GM21447 (cell line): ENCODE results near the gene SHROOM3.

ENCODE experiments used
- ATAC-seq: cut with Tn5 transposase; IDR thresholded peaks from one replicate; pipeline ENCODE4 v1.9.1; 2021; ENCODE audit not compliant: unreplicated experiment

The SHROOM3 gene

DNA sequence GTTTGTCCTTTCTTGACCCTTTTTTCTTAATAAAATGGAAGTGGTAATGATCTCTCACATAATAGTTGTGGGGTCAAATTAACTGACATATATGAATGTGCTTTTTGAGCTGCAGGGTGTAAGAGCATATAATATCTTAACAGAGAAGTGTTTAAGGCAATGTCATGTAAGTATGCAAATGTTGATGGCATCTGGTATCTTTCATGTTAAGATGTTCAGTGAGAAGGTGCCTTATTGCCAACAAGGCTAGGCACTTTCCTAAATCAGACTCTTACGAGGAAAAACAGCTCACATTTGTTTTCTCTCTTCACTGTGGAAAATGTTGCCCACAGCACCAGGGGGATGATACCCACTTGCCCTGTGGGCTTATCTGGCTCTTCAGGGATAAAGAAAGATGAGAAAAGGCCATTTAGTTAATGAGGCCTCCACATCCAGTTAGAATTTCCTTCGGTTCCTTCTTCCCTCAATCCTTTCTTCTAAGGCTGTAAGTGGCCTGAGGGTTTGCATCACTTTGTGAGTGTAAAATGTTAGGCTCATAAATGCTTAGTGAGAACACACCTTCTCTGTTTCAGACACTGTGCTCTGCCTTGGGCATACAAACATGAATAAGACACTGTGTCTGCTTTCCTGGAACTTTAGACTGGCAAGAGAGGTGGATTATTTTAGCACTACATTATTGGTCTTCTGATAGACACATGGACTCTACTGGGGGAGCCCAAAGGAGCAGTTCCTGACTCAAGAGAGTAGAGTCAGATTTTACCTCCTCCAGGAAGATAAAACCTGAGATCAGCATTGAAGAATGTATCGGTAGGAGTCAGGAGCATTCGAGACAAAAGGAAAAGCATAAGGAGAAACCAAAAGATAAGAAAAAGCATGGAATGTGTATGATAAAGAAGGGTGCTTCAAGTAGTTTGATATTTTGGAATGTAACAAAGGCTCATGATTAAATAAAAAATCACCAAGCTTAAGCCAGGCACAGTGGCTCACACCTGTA is 327.4 kb downstream of the SHROOM3 start:
- ATAC-seq: no peak

DNA sequence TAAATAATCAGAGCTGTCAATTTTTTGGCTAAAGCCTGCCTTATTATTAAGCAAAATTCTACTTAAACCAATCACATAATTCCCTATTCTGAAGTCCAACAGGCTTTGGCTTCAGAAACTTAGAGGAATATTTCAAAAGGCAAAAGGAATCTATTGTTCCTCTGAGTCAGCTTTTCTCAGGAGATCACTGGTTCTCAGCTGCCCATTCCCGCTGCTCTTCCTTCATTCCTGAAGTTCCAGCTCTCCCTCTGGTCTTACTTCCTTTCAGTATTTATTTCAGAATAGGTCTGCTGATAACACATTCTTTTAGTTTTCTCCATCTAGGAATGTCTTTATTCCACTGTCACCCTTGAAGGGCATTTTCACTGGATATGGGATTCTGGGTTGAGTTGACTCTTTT is 329.2 kb downstream of the SHROOM3 start:
- ATAC-seq: no peak

DNA sequence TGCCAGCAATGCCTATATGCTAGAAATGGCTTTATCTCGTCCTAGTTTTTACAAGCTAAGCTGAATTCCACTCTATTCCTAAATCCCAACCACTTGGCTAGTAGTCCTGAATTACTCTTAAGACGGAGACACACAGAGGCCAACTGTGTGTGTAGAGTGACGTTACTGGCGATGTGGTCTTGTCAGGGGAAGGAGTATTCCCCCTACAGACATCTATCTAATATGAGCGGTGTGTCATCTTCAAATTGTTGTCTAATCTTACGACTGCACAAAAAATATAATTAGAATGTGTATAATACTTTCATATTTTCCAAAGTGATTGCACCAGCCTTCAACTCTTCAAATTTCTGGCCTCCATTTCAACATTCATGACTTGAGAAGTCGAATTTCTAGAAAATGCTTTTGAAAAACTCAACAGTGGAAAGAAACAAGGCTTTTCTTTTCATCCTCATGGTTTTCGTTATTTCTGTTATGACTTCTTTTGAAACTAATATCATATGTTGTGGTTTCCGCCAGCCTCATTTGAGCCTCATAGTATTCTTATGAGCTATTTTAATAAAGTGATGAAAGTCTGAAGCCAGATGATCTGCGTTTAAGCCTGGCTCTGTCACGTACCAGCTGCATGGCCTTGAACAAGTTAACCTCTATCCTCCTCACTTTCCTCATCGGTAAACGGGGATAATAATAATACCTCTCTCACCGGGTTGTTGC is 330.6 kb downstream of the SHROOM3 start:
- ATAC-seq: no peak

DNA sequence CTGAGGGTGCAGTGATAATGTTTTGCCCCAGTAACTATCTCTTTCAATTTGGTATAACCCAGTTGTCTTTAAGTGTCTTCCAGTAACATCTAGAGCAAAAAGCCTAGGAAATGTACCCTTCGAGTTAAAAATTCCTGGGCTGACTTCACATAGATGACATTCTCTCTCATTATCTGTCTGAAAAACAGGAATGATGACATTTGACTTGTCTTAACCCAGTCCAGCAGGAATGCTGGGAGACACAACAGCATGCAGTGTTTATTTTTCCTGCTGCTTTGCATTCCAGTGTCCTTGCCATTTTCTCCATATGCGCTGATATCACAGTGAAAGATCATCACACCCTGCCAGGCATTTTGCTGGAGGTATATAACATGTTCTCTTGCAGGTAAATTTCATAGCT is 333.0 kb downstream of the SHROOM3 start:
- no peak for ATAC-seq

DNA sequence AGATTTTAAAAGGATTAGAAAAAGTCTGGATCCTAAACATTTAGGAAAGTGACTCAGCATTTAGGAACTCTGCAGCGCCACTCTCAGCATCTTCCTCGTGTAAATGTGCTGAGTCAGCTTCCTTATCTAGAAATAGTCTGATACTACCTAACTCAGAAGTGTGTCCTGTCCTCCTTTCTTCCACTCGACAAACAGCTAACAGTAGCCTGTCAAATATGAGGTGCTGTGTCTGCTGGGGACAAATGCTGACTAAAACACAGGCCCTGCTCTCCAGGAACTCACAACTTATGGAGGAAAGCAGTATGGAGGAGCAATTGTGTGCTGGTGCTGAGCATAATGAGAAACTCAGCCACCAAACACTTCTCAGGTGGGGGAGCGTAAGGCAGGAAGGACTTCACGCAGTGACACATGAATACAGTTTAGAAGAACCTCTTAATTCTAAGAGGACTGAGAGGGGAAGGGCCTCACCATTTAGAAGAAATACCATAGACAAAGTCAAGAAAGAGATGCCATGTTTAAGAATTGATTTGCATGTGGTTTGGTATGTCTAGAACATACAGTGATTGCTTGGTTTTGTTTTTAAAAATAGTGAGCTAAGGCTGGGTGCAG is 337.6 kb downstream of the SHROOM3 start:
- ATAC-seq: peak; percentile 70

- no peak for ATAC-seq
Observed at GRCh38 chr4:76773766-76774165, 338.7 kb downstream of the SHROOM3 start.

GRCh38 chr4:76779740-76780459 is 344.9 kb downstream of the SHROOM3 start:
- no peak for ATAC-seq

GRCh38 chr4:76780781-76781697 is 346.0 kb downstream of the SHROOM3 start:
- ATAC-seq: no peak

DNA sequence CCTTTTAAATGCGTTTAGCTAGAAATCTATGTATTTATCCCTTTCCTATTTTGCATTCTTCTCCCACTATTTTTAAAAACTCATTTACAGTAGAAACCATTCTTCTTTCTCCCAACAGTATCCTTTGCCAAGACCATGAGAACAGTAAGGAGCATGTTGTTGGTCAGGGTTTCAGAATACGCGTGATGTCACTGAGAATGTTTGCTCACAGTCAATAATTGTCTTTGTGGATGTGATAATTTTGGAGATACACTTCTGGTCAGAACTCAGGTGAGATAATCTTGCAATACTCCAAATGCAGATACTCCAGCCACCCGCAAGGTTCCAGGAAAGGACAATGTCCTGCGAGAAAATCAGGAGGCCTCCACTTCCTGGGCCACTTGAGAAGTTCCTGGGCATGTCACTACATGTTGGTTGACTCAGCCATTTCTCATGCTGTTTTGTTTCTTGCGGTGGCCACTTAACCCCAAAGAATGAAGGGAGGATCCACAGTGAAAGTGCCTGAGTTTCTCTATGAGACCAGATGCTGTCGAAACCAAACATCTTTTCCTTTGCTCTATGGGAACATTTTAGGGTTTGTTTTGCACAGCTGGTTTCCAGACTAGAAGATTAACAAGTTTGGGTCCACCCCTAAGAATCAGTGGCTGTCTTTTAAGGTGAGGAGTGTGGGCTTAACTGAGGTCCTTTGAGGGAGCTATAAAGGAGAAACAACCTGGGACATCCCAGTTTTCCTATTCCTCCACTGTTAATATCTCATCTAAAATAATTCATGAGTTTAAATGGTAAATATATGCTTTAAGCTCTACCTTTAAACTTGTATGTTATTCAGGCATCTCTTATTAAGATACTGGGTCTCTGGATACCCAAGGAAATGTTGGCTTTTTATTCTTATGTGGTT is 346.9 kb downstream of the SHROOM3 start:
- no peak for ATAC-seq

DNA sequence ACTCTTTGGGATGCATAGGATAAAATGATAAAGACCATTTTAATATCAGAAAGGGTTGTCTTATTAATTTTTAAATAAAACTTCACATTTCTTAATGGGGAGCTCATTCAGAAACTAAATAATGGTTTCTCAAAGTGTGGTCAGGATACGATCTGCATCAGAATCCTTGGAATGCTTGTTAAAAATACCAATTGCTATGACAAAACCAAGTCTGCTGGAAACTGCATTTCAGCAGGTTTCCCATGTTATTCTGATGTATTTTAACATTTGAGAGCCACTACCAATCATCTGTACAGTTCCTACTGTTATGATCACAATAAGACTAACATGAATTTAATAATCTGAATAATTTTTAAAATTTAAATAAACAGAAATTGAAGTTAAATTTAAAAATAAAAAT is 347.8 kb downstream of the SHROOM3 start:
- ATAC-seq: no peak

DNA sequence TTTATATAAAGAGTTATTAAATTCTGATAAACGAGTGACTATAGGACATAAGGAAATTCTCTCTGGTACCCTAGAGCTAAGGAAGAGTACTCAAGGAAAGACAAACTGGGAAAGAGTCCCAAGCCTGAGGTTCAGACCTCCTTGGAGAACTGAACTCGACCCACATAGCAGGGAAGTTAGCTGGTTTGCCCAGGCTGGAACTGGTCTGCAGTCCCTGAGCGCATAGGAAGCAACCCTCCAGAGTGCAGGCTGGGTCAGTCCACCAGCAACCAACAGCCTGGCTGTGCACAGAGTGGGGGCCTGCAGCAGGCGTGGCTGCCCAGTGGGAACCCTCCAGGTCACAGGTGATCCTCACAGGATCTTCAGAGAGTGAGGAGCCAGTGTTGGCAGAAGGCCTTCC is 348.8 kb downstream of the SHROOM3 start:
- ATAC-seq: no peak

GRCh38 chr4:76784237-76784636 is 349.2 kb downstream of the SHROOM3 start:
- no peak for ATAC-seq

GRCh38 chr4:76787898-76788297 is 352.9 kb downstream of the SHROOM3 start:
- no peak for ATAC-seq

GRCh38 chr4:76790377-76790776 is 355.3 kb downstream of the SHROOM3 start:
- ATAC-seq: no peak

DNA sequence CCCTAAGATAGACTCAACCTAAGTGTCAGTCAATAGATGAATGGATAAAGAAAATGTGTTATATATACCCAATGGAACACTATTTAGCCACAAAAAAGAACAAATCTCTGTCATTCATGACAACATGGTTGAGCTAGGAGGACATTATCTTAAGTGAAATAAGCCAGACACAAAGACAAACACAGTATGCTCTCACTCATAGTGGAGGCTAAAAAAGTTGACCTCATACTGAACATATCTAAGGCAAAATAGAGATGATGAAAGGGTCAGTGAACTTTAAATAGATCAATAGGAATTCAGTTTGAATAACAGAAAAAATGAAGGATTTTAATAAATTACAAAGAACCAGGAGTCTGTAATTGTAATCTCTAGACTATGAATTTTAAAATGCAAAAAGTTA is 356.4 kb downstream of the SHROOM3 start:
- no peak for ATAC-seq

DNA sequence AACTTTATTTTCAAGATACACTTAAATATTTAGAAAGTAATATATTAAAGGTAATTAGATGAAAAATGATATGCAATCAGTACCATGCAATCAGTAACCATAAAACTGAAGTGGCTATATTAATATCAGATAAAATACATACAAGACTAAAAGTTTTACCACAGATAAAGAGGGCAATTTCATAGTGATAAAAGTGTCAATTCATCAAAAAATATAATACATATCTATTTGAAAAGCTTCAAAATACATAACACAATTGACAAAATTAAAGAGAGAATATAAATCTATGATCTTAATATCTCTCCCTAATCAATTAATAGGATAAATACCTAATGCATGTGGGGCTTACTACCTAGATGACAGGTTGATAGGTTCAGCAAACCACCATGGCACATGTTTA is 357.4 kb downstream of the SHROOM3 start:
- ATAC-seq: no peak

DNA sequence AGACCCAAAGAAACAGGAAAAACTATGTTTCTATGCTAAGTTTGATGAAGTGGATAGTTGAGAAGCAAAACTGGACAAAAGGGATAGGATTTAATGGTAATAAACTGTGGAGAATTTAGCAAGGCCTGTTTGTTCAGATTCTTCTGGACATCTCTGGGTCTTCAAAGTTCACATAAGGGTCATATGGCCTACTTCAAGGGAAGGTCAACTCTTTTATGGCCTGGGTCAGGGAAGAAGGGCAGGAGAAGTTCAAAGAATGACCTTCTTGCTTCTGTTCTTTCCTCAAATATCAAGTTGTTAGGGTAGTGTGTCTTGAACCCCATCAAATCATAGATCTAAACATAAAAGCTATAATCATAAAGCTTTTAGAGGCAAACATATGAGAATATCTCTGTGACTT is 360.2 kb downstream of the SHROOM3 start:
- no peak for ATAC-seq

DNA sequence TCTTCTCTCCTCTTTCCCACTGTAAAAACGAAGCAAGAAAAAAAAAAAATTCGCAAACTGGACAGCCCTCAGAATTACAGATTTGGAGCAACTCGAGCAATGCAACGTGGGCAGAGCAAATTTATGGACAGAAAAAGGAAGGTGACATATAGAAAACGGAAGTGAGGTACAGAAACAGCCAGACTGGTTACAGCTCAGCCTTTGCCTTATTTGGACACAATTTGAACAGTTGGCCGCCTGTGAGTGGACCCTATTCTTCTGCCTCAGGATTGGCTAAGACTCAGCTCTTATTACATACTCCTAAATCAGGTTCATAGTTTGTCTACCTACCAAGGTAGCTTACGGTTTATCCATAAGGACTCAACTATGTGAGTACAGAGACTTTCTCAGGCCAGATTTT is 364.1 kb downstream of the SHROOM3 start:
- no peak for ATAC-seq

DNA sequence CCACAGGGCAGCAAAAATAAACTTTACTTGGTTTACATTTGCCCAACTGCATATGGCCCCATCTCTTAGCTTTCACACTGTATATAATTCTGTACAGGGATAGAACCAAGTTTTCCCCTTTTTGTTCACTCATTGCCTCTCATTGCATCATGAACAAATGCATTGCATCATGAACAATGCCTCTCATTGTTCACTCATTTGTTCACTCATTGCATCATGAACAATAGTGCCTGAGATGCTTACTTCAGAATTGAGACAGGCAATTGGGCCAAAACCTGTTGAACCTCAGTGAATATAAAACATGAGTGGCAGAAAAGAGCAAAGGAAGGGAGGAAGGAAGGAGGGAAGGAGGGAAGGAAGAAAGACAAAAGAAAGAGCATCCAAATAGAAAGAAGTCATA is 364.7 kb downstream of the SHROOM3 start:
- ATAC-seq: no peak
